HEK293T (cell line): Measurements from ENCODE around the gene TTLL9.

Experiments
- ARNT ChIP-seq: fragments of 450-650 bp; IDR thresholded peaks from 2 replicates; pipeline ENCODE4 v1.6.1; 2017; ENCODE audit warnings: mild to moderate bottlenecking
- FOXA1 ChIP-seq: fragments of 450-650 bp; IDR thresholded peaks from 2 replicates; pipeline ENCODE4 v1.6.1; 2016; ENCODE audit warnings: mild to moderate bottlenecking
- FOXM1 ChIP-seq: fragments of 450-650 bp; IDR thresholded peaks from 2 replicates; pipeline ENCODE4 v1.6.1; 2017; ENCODE audit warnings: mild to moderate bottlenecking, borderline replicate concordance
- SP1 ChIP-seq: fragments of 450-650 bp; IDR thresholded peaks from 2 replicates; pipeline ENCODE4 v1.6.1; 2017
- SUZ12 ChIP-seq: fragments of 450-650 bp; IDR thresholded peaks from 2 replicates; pipeline ENCODE4 v1.6.1; 2016; ENCODE audit warnings: mild to moderate bottlenecking
- TARDBP ChIP-seq: fragments of 450-650 bp; IDR thresholded peaks from 2 replicates; pipeline ENCODE4 v1.6.1; 2016
- TF ChIP-seq, protein P1 (sequence below): fragments of 450-650 bp; IDR thresholded peaks from 2 replicates; pipeline ENCODE4 v1.6.1; 2016

DNA sequence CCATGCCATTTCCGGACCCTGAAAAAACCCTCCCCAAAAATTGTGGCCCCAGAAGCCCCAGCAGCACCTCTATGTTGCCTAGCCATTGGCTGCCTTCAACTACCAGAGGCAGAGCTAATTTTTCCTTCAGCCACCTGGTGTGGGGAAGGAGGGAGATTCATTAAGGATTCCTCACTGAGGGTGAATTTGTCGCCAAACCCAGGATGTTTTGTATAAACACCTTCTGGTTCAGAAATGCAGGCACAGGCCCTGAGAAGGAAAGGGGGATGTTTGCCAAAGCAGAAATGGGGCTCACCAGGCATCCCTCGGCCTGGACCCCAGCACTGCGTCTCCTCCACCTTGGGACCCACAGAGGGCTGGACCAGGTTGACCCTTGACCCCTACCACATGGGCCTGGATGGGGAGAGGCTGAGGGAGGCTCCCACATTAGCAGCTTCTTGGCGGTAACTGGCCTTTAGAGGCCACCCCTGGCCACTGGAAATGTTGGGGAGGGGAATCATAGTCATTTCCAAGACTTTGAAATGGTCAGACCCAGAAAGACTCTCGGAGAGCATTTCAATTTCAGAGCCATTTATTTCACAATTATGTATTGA, 83.2 kb downstream of the TTLL9 start:
- TF ChIP-seq SUZ12 (no peak), FOXM1 (no peak), SP1 (no peak), FOXA1 (no peak), ARNT (no peak), TARDBP (no peak)
- TF ChIP-seq, protein P1, sequence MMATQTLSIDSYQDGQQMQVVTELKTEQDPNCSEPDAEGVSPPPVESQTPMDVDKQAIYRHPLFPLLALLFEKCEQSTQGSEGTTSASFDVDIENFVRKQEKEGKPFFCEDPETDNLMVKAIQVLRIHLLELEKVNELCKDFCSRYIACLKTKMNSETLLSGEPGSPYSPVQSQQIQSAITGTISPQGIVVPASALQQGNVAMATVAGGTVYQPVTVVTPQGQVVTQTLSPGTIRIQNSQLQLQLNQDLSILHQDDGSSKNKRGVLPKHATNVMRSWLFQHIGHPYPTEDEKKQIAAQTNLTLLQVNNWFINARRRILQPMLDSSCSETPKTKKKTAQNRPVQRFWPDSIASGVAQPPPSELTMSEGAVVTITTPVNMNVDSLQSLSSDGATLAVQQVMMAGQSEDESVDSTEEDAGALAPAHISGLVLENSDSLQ, result no peak
